Measurements from ENCODE around the gene ASB16. TPM values are rescaled to one million over a fixed set of nuclear protein-coding genes. Genes with fewer than 3 reads are reported as not detected.

ASB16 gene
- total RNA-seq, 2 donors from 2014 or later = 2.3 to 3.9 TPM

- Histone ChIP-seq H3K27ac (no peak overlapping the region), H3K27me3 (replicated peaks; ENCODE audit: insufficient read depth) (no peaks in the 10 kb centered on the region), H3K4me3 (no peak overlapping the region), H3K9me3 (no peaks in the 10 kb centered on the region), H3K4me1 (ENCODE audit: control insufficient read depth in 1 of 2, low read depth in 2 of 2) (peaks cover 12 to 23% of the 10 kb centered on the region in 2 donors), H3K36me3 (peaks cover 44% of the 10 kb centered on the region)
- no peak for TF ChIP-seq CTCF (IDR thresholded peaks at IDR 0.05)
- no peak for ATAC-seq (ENCODE audit: insufficient number of reproducible peaks, low FRiP score, low read depth)
- DNase-seq (ENCODE audit: low spot score) = no peak
Measured at GRCh38 chr17:44191941-44192496, 21.5 kb downstream of the ASB16 start.

DNA sequence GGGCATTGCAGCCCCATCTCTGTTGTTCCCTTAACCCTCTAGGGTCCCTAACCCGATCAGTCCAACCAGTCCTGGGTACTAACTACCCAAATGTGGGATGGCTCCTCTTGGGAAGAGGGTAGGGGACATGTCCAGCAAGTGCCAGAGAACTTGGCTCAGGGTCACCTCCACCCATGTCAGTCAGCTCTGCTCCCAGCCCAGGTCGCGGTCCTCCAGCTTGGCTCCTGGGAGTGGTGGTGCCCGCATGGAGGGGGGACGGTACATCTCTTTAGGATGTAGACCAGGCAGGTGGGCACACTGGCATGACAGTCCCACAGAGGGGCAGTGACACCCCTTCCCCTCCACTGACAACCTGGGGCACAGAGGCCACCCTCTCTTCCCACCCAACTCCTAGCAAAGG is 22.2 kb downstream of the ASB16 start:
- peaks cover 13 to 27% of the 10 kb centered on the region in 2 donors for H3K4me1 ChIP-seq (ENCODE audit: control insufficient read depth in 1 of 2, low read depth in 2 of 2)
- no peak for DNase-seq (ENCODE audit: low spot score)
- H3K4me3 ChIP-seq = no peak overlapping the region
- peaks cover 45% of the 10 kb centered on the region for H3K36me3 ChIP-seq
- no peak for TF ChIP-seq CTCF (IDR thresholded peaks at IDR 0.05)
- no peaks in the 10 kb centered on the region for H3K9me3 ChIP-seq
- H3K27ac ChIP-seq = no peak overlapping the region
- H3K27me3 ChIP-seq (replicated peaks; ENCODE audit: insufficient read depth) = no peaks in the 10 kb centered on the region
- peak; percentile 25 for ATAC-seq (ENCODE audit: insufficient number of reproducible peaks, low FRiP score, low read depth)

DNA sequence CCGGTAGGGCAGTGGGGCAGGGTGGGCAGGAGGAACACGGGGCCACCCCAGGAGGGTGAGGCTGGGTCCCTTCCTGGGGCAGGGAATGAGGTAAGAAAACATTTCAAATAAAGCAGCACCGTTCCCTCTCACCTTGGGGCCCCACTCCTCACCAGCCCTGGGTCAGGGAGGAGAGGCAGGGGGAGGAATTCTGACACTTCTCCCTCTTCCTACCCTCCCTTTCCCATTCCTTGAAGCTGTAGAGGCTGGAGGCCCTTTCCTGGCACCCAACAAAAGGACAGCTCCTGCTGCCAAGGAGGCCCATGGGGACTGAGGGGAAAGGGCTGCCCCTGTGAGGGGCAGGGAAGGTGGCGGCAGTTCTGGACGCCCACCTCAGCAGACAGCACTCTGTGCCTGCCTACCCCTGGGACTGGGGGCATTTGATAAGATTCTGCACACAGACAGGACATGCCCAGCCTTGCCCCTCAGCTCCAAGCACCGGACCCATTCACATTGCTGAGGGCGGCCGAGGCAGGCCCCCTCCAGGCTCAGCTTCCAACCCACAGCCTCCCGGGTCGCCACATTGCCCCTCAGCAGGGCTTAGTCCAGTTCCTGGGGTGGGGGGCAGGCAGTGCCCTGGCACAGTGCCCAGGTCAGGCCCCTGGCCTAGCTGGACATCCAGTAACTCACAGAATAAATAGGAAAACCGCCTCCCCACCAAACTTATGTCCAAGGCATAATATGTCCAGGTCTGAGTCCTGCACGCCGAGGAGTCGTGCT is 23.0 kb downstream of the ASB16 start:
- Histone ChIP-seq H3K4me3 (no peak overlapping the region), H3K27ac (no peak overlapping the region), H3K36me3 (peaks cover 45% of the 10 kb centered on the region), H3K27me3 (replicated peaks; ENCODE audit: insufficient read depth) (no peaks in the 10 kb centered on the region), H3K9me3 (no peaks in the 10 kb centered on the region), H3K4me1 (ENCODE audit: control insufficient read depth in 1 of 2, low read depth in 2 of 2) (peaks cover 13 to 27% of the 10 kb centered on the region in 2 donors)
- no peak for ATAC-seq (ENCODE audit: insufficient number of reproducible peaks, low FRiP score, low read depth)
- no peak for DNase-seq (ENCODE audit: low spot score)
- TF ChIP-seq CTCF (IDR thresholded peaks at IDR 0.05) = no peak

DNA sequence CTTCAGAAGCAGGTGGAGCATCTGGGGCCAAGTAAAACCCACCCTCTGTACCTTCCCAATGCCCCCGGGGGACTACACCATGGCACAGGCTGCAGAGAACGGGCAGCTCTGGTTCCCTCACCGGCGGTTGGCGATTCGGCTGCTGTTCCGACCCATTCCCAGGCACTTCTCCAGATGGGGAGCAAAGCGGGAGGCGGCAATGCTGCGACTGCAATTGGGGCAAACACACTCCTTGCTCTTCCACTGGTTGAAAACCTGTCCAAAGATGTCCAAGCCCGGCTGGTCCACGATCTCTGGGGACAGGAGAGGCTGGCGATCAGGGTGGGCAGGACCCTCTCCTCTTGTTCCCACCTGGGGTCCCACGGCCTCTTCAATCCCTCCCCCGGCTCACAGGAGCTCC is 26.6 kb downstream of the ASB16 start:
- no peaks in the 10 kb centered on the region for H3K9me3 ChIP-seq
- peak overlapping the region; percentile 93 to 95 for H3K27ac ChIP-seq
- H3K4me3 ChIP-seq = no peak overlapping the region
- H3K36me3 ChIP-seq = peaks cover 31% of the 10 kb centered on the region
- no peak for TF ChIP-seq CTCF (IDR thresholded peaks at IDR 0.05)
- no peaks in the 10 kb centered on the region for H3K27me3 ChIP-seq (replicated peaks; ENCODE audit: insufficient read depth)
- peaks cover 12 to 29% of the 10 kb centered on the region in 2 donors for H3K4me1 ChIP-seq (ENCODE audit: control insufficient read depth in 1 of 2, low read depth in 2 of 2)
- ATAC-seq (ENCODE audit: insufficient number of reproducible peaks, low FRiP score, low read depth) (no peak), DNase-seq (ENCODE audit: low spot score) (no peak)

DNA sequence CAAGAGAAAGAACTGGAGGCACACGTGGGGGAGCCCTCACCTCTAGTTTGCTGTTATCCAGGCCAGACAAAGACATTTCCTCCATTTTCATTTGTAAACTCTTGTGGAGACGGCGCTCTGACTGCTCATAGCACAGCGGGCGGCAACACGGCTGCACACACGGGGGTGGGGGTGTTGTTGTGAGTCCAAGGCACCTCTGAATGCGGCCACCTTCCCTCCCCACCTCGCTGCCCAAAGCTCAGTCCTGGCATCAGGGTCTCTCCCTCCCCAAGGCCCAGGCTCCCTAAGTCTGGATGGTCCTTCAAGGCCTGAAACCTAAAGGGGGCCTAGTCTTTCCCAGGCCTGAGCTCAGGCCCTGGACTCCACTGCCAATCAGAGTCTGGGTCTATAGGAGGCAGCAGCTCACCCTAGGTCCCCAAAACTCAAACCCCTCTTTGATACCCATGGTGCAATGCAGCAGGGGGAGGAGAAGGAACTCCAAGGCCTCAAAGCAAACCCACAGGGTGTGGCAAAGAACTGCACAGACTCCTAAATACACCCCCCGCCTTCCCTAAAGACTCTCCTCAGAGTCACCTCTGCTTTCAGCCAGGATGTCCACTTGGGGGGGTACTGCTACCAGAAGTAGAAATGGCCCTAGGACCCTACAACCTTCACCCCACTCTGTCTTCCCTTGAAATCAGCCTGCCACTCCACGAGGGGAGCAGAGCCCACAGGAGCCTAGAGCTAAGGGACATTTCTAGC is 27.6 kb downstream of the ASB16 start:
- peak overlapping the region; percentile 93 to 95 for H3K27ac ChIP-seq
- H3K4me3 ChIP-seq = peak overlapping the region; percentile 92
- H3K9me3 ChIP-seq = no peaks in the 10 kb centered on the region
- H3K4me1 ChIP-seq (ENCODE audit: control insufficient read depth in 1 of 2, low read depth in 2 of 2) = peaks cover 12 to 29% of the 10 kb centered on the region in 2 donors
- no peaks in the 10 kb centered on the region for H3K27me3 ChIP-seq (replicated peaks; ENCODE audit: insufficient read depth)
- ATAC-seq (ENCODE audit: insufficient number of reproducible peaks, low FRiP score, low read depth) = no peak
- H3K36me3 ChIP-seq = peaks cover 25% of the 10 kb centered on the region
- DNase-seq (ENCODE audit: low spot score) = no peak
- no peak for TF ChIP-seq CTCF (IDR thresholded peaks at IDR 0.05)
